Glomerular endothelial cell (primary cell): ENCODE data around the gene GIN1. TPM values are rescaled to one million over a fixed set of nuclear protein-coding genes. Genes with fewer than 3 reads are reported as not detected.
"Not testable (repeated sequence)": the region's sequence is repeated elsewhere in the genome, so short reads cannot be mapped to it uniquely, and the experiment has no call there.

Experiments
- DNase-seq: peaks from one replicate; pipeline ENCODE4 v3.0.0-alpha.2; 2011; ENCODE audit warnings: low read depth, low spot score; ENCODE audit errors: extremely low read depth
- total RNA-seq: library from RNA; depleted of rRNA; stranded (reverse); fragments of >200 nt; gene quantifications from 2 replicates; pipeline ENCODE4 v1.2.3, GENCODE V29; 2015

Gene GIN1
- total RNA-seq, 1 donor from 2014 or later: 2.6 TPM

GRCh38 chr5:103111468-103111867, 8.5 kb downstream of the GIN1 start:
- no peak for DNase-seq

GRCh38 chr5:103110403-103110802, 9.5 kb downstream of the GIN1 start:
- no peak for DNase-seq

GRCh38 chr5:103109277-103109676, 10.7 kb downstream of the GIN1 start:
- DNase-seq: no peak

GRCh38 chr5:103108086-103108485, 11.9 kb downstream of the GIN1 start:
- DNase-seq: no peak

GRCh38 chr5:103102234-103102633, 17.7 kb downstream of the GIN1 start:
- no peak for DNase-seq

- DNase-seq: no peak
Observed at GRCh38 chr5:103101079-103101750, 18.7 kb downstream of the GIN1 start.

GRCh38 chr5:103098993-103099392, 20.9 kb downstream of the GIN1 start:
- no peak for DNase-seq

- no peak for DNase-seq
Observed at GRCh38 chr5:103094737-103095136, 25.2 kb downstream of the GIN1 start.

GRCh38 chr5:103093727-103094126, 26.2 kb downstream of the GIN1 start:
- no peak for DNase-seq

GRCh38 chr5:103092676-103093075, 27.3 kb downstream of the GIN1 start:
- no peak for DNase-seq

- no peak for DNase-seq
Observed at GRCh38 chr5:103090791-103091190, 29.1 kb downstream of the GIN1 start.

- no peak for DNase-seq
Observed at GRCh38 chr5:103089272-103089671, 30.7 kb downstream of the GIN1 start.

GRCh38 chr5:103086547-103086946, 33.4 kb downstream of the GIN1 start:
- no peak for DNase-seq

GRCh38 chr5:103079796-103080195, 40.1 kb downstream of the GIN1 start:
- DNase-seq: no peak

GRCh38 chr5:103075442-103075841, 44.5 kb downstream of the GIN1 start:
- no peak for DNase-seq

GRCh38 chr5:103073500-103073899, 46.4 kb downstream of the GIN1 start:
- DNase-seq: not testable (repeated sequence)

GRCh38 chr5:103066326-103066725, 53.6 kb downstream of the GIN1 start:
- DNase-seq: no peak

- DNase-seq: no peak
Observed at GRCh38 chr5:103060424-103060954, 59.4 kb downstream of the GIN1 start.

GRCh38 chr5:103059525-103059924, 60.4 kb downstream of the GIN1 start:
- no peak for DNase-seq

GRCh38 chr5:103057208-103058130, 62.5 kb downstream of the GIN1 start:
- DNase-seq: no peak

- not testable (repeated sequence) for DNase-seq
Observed at GRCh38 chr5:103046706-103047105, 73.2 kb downstream of the GIN1 start.
